ENCODE results near the gene MSI2. TPM values are rescaled to one million over a fixed set of nuclear protein-coding genes. Genes with fewer than 3 reads are reported as not detected.
"Not testable (repeated sequence)": the region's sequence is repeated elsewhere in the genome, so short reads cannot be mapped to it uniquely, and the experiment has no call there.

MSI2 gene
- total RNA-seq, 2 donors from 2014 or later, result 88.3 to 114 TPM

DNA sequence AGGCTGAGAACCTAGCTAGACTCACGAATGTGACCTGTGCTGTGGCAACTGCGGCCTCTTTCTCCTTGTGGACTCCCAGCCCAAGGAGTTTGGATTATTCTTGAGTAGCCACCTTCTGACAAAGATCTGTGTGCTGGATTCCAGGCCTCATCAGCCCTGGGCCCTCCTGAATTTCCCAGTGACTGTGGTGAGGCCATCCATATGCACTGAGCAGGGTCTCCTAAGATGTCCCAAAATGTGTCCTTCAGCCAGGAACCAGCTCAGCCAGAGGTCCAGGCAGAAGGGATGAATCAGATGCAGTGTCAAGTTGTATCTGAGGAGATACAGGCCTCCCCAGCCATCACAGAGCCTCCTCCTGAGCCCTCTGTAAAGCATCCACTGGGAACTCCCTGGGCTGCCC is 364.3 kb downstream of the MSI2 start:
- peaks cover 14% of the 10 kb centered on the region for H3K4me1 Mint-ChIP-seq
- H3K4me3 ChIP-seq (ENCODE audit: low read length), result no peak overlapping the region
- no peaks in the 10 kb centered on the region for H3K27me3 ChIP-seq (ENCODE audit: control insufficient read depth, insufficient read depth, low read length, poor library complexity, severe bottlenecking)
- H3K4me1 ChIP-seq (ENCODE audit: control insufficient read depth, insufficient read depth, low read length), result peaks cover 5% of the 10 kb centered on the region
- no peak overlapping the region for H3K9ac ChIP-seq (ENCODE audit: extremely low read depth, low read length, poor library complexity, severe bottlenecking)
- H3K36me3 Mint-ChIP-seq (ENCODE audit: low read depth), result peaks cover 35% of the 10 kb centered on the region
- no peak overlapping the region for H3K4me3 Mint-ChIP-seq
- no peak for DNase-seq
- TF ChIP-seq, protein P1, sequence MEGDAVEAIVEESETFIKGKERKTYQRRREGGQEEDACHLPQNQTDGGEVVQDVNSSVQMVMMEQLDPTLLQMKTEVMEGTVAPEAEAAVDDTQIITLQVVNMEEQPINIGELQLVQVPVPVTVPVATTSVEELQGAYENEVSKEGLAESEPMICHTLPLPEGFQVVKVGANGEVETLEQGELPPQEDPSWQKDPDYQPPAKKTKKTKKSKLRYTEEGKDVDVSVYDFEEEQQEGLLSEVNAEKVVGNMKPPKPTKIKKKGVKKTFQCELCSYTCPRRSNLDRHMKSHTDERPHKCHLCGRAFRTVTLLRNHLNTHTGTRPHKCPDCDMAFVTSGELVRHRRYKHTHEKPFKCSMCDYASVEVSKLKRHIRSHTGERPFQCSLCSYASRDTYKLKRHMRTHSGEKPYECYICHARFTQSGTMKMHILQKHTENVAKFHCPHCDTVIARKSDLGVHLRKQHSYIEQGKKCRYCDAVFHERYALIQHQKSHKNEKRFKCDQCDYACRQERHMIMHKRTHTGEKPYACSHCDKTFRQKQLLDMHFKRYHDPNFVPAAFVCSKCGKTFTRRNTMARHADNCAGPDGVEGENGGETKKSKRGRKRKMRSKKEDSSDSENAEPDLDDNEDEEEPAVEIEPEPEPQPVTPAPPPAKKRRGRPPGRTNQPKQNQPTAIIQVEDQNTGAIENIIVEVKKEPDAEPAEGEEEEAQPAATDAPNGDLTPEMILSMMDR (conservative IDR thresholded peaks at IDR 0.05), result no peak
- WGBS, 2 experiments (ENCODE audit: insufficient coverage in 1 of 2, insufficient read length in 1 of 2), result 89 to 100% methylated on average over 1 to 2 of the region's 2 CpGs
- H3K27ac ChIP-seq (ENCODE audit: low read depth, low read length), result no peak overlapping the region
- peaks cover 22% of the 10 kb centered on the region for H3K36me3 ChIP-seq (ENCODE audit: control insufficient read depth, insufficient read depth, low read length)
- no peaks in the 10 kb centered on the region for H3K27me3 Mint-ChIP-seq (ENCODE audit: insufficient read depth)
- H3K9me3 ChIP-seq (ENCODE audit: control insufficient read depth, low read length), result peaks cover 15% of the 10 kb centered on the region
- peaks cover 8% of the 10 kb centered on the region for H3K9me3 Mint-ChIP-seq
- no peak overlapping the region for H3K27ac Mint-ChIP-seq

DNA sequence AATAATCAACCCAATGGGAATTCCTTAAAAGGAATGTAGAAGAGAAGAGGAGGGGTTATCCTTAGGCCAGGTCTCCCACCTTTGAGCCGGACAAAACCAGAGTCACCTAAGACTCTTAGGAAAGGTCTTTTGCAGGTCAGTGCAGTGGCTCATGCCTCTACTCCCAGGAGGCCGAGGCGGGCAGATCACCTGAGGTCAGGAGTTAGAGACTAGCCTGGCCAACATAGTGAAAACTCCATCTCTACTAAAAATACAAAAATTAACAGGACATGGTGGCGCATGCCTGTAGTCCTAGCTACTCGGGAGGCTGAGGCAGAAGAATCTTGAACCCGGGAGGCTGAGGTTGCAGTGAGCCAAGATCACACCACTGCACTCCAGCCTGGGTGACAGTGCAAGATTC is 365.5 kb downstream of the MSI2 start:
- not testable (repeated sequence) for H3K9ac ChIP-seq (ENCODE audit: extremely low read depth, low read length, poor library complexity, severe bottlenecking); H3K27me3 ChIP-seq (ENCODE audit: control insufficient read depth, insufficient read depth, low read length, poor library complexity, severe bottlenecking); DNase-seq; H3K4me1 ChIP-seq (ENCODE audit: control insufficient read depth, insufficient read depth, low read length); H3K4me3 Mint-ChIP-seq; H3K27ac Mint-ChIP-seq; H3K27me3 Mint-ChIP-seq (ENCODE audit: insufficient read depth); H3K4me3 ChIP-seq (ENCODE audit: low read length); H3K9me3 Mint-ChIP-seq; H3K27ac ChIP-seq (ENCODE audit: low read depth, low read length); H3K9me3 ChIP-seq (ENCODE audit: control insufficient read depth, low read length)
- peaks cover 14% of the 10 kb centered on the region for H3K4me1 Mint-ChIP-seq
- peaks cover 28% of the 10 kb centered on the region for H3K36me3 Mint-ChIP-seq (ENCODE audit: low read depth)
- 92 to 100% methylated on average over 3 to 6 of the region's 6 CpGs for WGBS, 2 experiments (ENCODE audit: insufficient coverage in 1 of 2, insufficient read length in 1 of 2)
- H3K36me3 ChIP-seq (ENCODE audit: control insufficient read depth, insufficient read depth, low read length), result peaks cover 10% of the 10 kb centered on the region

GRCh38 chr17:57622306-57622682 is 366.0 kb downstream of the MSI2 start:
- DNase-seq, result no peak
- no peak overlapping the region for H3K4me3 ChIP-seq (ENCODE audit: low read length)
- Mint-ChIP-seq H3K36me3 (ENCODE audit: low read depth) (peaks cover 27% of the 10 kb centered on the region), H3K27ac (peak overlapping the region; percentile 66), H3K4me1 (peaks cover 14% of the 10 kb centered on the region), H3K4me3 (no peak overlapping the region), H3K27me3 (ENCODE audit: insufficient read depth) (no peaks in the 10 kb centered on the region), H3K9me3 (peaks cover under 1% of the 10 kb centered on the region)
- H3K9me3 ChIP-seq (ENCODE audit: control insufficient read depth, low read length), result peaks cover 3% of the 10 kb centered on the region
- peaks cover 5% of the 10 kb centered on the region for H3K36me3 ChIP-seq (ENCODE audit: control insufficient read depth, insufficient read depth, low read length)
- H3K9ac ChIP-seq (ENCODE audit: extremely low read depth, low read length, poor library complexity, severe bottlenecking), result no peak overlapping the region
- H3K27ac ChIP-seq (ENCODE audit: low read depth, low read length), result no peak overlapping the region
- TF ChIP-seq, protein P1 (conservative IDR thresholded peaks at IDR 0.05), result no peak
- no peaks in the 10 kb centered on the region for H3K27me3 ChIP-seq (ENCODE audit: control insufficient read depth, insufficient read depth, low read length, poor library complexity, severe bottlenecking)
- H3K4me1 ChIP-seq (ENCODE audit: control insufficient read depth, insufficient read depth, low read length), result peaks cover 5% of the 10 kb centered on the region
- 88 to 89% methylated on average over 6 to 8 of the region's 8 CpGs for WGBS, 2 experiments (ENCODE audit: insufficient coverage in 1 of 2, insufficient read length in 1 of 2)

Data from endodermal cell (in vitro differentiated cells).